NCI-H1105 treated with DMSO at 0.1 percent for 48 hours (cell line): ENCODE measurements around the gene SYCE3.

Experiments
- DNase-seq: peaks from one replicate; lab custom pipeline; 2025; lab: John Stamatoyannopoulos, UW

Gene SYCE3

GRCh38 chr22:50531546-50531961, 31.2 kb downstream of the SYCE3 start:
- DNase-seq = peak; percentile 34

DNA sequence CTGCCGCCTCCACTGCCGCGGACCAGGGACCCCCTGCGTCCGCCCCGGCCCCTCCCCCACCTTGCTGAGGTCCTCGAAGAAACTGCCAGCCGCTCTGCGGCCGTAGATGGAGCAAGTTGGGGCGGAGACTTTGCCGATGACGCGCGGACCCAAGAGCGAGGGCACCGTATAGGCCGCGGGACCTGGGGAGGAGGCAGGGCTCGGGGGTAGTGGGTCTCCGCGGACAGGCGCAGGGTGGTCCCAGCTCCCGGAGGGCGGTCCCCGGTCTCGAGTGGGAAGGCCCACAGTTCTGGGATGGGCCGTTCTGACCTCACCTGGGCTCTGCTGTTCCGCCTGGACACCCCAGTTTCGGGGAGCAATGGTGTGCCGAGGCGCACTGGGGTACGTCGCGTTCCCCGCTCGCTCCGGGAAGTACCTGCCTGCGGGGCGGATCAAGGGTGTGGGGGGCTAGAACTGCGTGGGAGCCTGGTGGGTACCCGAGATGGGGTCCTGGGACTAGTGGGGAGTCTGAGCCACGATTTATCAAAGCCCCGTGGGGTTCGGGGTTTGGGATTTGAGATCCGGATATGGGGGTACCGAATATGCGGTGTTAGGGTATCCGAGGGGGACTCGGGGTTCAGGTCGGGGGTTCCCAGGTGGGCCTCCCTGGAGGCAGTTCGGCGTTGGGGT, 31.7 kb downstream of the SYCE3 start:
- peak; percentile 53 for DNase-seq

DNA sequence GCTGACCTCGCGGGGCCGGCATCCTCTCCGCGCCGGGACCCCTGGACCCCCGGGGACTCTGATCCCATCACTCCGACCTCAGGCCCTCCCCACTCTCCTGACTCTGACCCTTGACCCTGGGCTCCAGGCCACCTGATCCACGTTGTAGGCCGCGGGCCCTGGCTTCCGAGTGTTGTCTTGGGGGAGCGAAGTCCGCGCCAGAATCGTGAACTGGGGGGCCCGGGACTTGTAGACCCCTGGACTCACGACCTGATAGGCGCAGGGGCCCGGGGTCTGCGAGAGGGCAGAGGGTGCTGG, 32.2 kb downstream of the SYCE3 start:
- DNase-seq = no peak

DNA sequence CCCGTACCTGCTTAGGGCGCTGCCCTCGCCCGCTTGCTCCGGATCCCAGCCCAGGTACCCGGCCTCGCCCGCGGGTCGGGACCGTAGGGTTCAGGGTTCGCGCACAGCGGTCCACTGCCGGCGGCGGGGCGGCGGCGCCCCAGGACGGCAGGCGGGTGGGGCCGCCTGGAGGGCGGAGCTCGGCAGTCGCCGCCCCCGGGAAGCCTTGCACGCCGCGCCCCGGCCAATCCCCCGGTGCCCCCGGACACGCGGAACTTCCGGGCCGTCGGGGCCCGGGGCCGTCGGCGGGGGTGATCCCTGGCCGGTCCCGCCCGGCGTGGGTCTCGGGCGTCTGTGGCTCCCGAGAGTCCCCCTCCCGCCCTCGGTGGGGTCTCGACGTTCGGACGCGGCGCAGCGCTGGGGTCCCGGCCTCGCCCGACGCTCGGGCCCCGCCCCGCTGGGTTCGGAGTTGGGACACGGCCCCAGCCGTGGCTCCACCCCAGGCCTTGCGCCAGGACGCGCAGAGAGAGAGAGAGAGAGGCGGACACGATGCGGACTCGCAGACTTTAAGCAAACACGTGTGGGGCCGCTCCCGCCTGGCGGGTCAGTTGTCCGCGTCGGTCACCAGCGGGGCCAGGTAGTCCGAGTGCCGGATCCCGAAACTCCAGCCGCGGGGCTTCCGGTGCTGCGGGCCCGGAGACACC, 32.7 kb downstream of the SYCE3 start, which contains the start of gene TYMP:
Gene TYMP, minus strand, starts transcription at position 116 of the 683 bp plus-strand sequence. CDS start 303 bp downstream, outside the sequence.
- no peak for DNase-seq

DNA sequence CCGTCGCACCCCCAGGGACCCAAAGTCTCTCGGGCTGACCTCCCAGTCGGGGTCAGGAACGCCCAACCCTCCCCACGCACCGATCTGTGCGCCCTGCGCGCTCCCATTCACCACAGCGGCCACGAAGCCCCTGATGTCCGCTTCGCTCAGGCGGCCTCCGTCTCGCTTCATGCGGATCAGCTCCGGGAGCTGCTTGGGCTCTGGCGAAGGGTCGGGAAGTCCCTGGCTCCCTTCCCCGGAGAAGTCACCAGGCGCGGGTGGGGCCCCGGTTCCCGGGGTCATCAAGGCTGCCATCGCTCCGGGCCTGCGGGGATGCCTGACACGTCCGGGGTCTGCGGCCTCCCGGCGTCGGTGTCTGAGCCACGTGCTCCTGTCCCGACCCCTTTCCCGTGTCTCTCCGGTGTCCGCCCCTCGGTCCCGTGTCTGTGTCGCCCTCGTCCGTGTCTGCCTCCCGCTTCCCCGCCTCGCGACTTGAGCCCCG, 33.3 kb downstream of the SYCE3 start:
- no peak for DNase-seq

DNA sequence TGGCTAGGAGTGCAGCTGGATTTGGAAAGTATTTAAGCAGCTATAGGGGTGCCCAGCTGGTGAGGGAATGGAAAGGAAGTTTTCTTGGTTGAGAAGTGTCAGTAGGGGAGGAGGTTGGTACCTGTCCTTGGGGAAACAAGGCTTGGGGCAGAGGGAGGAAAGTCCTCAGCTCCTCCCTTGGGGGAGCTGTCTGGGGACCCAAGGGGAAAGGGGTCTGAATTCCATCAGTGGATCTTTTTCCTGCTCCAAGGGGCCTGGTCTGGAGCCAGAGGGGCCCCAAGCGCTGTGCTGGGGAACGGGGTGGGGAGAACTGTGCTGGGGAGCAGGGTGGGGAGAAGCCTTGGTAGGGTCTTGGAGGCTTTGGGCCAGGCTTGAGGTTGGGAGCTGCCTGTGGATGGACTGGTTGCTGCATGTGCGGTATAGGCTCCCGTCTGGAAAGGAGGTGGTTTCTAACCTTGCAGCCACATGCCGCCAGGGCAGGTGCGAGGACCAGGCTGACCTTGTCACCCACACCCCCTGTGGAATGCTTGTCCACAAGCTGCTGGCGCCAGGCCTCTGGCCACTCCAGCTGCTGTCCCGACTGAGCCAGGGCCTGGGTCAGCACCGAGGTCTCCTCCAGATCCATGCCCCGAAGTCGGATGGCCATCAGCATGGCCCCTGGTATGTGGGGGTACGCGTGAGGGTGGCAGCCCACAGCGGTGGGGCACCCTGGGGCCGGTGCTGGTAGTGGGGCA, 33.9 kb downstream of the SYCE3 start:
- no peak for DNase-seq

DNA sequence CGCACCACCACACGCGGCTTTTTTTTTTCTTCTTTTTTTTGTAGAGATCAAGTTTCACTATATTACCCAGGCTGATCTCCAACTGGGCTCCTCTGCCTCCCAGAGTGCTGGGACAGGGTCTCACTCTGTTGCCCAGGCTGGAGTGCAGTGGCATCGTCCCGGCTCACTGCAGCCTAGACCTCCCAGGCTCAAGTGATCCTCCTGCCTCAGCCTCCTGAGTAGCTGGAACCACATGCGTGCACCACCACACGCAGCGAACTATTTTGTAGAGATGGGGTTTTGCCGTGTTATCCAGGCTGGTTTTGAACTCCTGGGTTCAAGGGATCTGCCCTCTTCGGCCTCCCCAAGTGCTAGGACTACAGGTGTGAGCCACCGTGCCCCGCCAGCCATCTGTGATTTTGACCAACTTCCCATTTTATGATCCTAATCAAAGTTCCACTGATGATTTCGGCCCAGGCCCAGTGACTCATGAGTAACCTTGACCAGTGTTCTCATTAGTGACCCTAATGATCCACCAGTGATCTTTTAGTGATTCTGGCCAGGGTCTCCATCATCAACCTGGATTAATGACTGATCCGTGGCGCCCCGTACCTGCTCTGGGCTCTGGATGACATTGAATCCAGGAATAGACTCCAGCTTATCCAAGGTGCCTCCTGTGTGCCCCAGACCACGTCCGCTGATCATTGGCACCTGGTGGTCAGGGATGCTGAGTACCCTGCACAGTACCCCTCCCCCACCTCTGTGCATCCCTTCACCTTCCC, 34.6 kb downstream of the SYCE3 start:
- no peak for DNase-seq

GRCh38 chr22:50526834-50527801, 35.6 kb downstream of the SYCE3 start:
- DNase-seq = no peak

DNA sequence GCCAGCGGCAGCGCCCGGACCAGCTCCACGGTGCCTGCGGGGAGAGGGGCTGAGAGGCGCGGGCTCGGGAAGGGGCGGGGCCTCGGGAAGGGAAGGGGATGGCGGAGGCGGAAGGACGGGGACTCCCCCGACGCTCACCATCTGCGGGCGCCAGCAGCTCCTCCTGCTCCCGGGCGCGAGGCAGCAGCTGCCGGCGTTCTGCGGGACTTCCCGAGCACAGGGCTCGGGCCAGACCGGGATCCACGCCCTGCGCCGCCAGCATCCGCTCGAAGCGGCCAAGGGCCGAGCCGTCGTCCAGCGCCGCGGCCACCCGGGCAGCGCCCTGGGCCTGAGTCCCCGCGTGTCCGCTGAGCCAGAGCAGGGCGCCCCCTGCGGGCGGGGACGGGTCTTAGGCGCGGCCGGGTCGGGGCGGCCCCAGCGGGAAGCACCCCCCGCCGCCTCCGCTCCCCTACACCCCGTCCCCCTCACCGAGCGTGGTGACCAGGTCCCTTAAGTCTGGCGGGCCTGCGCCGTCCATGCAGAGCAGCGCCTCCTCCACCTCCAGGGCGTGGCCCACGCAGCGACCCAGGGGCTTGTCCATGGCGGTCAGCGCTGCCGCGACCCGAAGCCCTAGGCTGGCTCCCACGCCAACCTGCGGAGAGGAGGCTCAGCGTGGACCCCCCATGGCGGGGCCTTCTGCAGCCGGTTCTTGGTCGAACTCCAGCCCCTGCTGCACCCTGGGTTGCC, 36.4 kb downstream of the SYCE3 start:
- DNase-seq = peak; percentile 62

GRCh38 chr22:50525858-50526107, 36.9 kb downstream of the SYCE3 start:
- no peak for DNase-seq

- DNase-seq = peak; percentile 92
Measured at GRCh38 chr22:50525104-50525857, 37.4 kb downstream of the SYCE3 start, which contains the start of gene SCO2. Gene SCO2, minus strand, starts transcription at chr22:50525598. Its CDS starts 1,187 bp downstream, at chr22:50524411.

DNA sequence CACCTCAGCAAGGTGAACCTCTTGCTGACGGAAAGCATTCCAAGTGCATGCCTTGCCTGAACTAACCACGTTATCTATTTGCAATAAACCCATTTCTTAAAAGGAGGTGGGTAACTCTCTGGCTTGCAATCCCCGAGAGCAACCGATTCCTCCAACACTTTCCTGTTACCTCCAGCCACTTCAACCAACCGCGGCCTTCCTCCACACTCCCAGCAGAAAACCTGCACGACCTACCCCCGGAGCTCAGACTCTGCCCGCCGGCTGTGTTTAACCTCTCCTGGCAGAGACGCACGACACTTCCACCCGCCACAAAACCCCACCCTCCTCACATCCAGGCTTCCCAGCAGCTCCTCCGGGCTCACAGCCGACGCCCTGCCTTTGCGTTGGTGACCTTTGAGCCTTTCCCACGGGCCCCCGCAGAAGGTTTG, 38.0 kb downstream of the SYCE3 start:
- DNase-seq = peak; percentile 46

DNA sequence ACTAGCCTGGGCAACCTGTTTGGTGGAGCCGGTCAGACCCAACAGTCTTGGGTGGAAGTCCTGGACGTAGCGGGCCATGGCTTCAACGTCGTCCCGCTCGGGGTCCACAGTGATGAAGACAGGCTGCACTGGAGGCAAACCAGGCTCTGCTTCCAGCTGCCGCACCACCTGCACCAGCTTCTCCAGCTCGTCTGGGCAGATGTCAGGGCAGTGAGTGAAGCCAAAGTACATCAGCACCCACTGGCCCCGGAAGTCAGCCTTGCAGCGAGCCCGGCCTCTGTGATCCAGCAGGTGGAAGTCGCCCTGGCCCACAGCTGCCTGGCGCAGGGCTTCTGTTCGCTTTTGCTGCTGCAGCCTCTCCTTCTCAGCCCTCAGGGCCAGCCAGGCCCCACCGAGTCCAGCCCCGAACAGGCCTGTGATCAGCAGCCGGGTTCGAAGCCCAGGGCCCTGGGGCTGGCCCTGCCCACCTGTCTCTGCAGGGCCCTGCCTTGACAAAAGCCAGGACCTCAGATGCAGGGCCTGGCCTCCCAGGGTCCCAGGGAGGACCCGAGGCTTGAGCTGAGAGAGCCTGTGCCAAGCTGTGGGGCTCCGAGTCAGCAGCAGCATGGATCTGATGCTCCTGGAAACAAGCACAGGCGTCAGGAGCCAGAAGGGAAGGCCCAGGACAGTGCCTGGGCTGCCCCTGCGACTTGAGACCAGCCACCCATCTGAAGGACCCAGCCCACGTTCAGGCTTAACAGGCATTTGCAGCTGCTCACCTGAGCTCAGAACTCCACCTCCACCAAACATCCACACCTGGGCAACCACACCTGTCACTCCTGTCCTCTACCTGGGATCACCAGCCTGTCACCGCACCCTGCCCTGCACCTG, 38.7 kb downstream of the SYCE3 start:
- DNase-seq = no peak

GRCh38 chr22:50523458-50523805, 39.3 kb downstream of the SYCE3 start:
- DNase-seq = no peak

DNA sequence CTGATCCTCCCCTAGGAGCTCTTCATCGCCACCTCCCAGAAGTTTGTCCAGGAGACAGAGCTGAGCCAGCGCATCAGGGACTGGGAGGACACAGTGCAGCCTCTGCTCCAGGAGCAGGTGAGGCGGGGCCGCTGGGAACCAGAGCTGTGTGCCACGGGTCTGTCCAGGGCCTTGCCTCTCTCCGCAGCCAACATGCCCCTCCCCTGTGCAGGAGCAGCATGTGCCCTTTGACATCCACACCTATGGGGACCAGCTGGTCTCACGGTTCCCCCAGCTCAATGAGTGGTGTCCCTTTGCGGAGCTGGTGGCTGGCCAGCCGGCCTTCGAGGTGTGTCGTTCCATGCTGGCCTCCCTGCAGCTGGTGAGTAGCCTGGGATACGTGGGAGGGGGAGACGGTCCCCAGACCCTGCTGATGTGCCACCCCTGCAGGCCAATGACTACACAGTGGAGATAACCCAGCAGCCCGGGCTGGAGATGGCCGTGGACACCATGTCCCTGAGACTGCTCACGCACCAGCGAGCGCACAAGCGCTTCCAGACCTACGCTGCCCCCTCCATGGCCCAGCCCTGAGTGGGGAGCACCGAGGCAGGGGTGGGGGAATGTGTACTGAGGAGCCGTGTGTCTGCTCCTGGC, 39.8 kb downstream of the SYCE3 start:
- no peak for DNase-seq

- DNase-seq = no peak
Measured at GRCh38 chr22:50522208-50522805, 40.4 kb downstream of the SYCE3 start.

- DNase-seq = no peak
Measured at GRCh38 chr22:50521710-50522109, 41.0 kb downstream of the SYCE3 start.
